ENCODE measurements around the gene BCL7A.

BCL7A gene

DNA sequence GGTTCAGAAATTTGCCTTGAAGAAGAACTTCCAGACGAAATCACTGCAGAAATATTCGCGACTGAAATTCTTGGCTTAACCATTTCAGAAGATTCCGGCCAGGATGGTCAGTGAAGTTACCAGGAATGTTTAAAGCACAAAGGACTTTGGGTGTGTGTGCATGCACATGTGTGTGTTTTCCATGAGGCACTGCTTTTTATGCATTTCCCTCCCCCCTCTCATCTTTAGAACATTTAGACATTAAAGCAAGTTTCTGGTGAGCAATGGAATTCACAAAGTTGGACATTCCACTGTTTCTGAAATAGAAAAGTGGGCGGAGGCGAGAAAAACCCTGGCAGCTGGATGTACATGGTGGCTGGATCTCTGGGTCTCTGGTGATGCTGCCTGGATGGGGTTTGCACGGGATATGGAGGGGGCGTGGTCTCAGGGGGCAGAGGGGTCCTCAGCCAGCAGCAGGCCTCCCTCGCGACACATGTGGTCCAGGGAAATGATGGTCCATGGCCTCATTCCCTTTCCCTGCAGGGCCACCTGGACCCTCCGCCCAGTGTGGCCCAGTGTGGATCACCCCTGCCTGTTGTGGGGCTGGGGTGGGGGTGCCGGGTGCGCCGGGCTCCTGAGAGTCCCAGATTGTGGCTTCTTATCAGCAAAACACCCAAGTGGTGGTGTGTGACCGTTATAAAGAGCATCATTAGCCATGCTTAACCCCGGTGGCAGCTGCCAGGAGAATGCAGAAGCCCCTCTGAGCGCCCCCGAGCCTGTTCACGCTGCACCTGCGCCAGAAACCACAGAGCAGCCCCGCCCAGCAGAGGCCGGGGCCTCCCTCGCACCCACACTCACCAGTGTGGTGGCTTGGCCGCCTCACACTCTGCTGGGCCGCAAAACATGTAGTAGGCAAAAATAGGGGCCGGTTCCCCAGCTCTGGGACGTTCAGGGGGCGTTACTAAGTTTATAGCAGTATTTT lies 17.8 kb upstream of the BCL7A start:
- Histone ChIP-seq H3K27ac (ENCODE audit: low read depth, low read length) (peak overlapping the region; percentile 100), H3K4me2 (ENCODE audit: low read depth, low read length, poor library complexity, severe bottlenecking) (peak overlapping the region; percentile 64), H3K9ac (ENCODE audit: low read length) (peak overlapping the region; percentile 56)

GRCh38 chr12:122004633-122005071 lies 17.0 kb upstream of the BCL7A start:
- H3K4me2 ChIP-seq (ENCODE audit: low read depth, low read length, poor library complexity, severe bottlenecking) = peak overlapping the region; percentile 92
- no peak overlapping the region for H2AFZ ChIP-seq (ENCODE audit: low read depth, low read length, severe bottlenecking)
- no peaks in the 10 kb centered on the region for H3K9me3 ChIP-seq (ENCODE audit: insufficient read depth, low read length)
- H3K9me2 ChIP-seq (replicated peaks; ENCODE audit: insufficient read depth, low read length) = no peaks in the 10 kb centered on the region
- peak overlapping the region; percentile 80 for H3K9ac ChIP-seq (ENCODE audit: low read length)
- TF ChIP-seq EZH2phosphoT487 (conservative IDR thresholded peaks at IDR 0.05; ENCODE audit: low read length) (no peak), CTCF (IDR thresholded peaks at IDR 0.05; ENCODE audit: insufficient read depth, low read length, poor library complexity, severe bottlenecking) (no peak)
- no peaks in the 10 kb centered on the region for H3K27me3 ChIP-seq (ENCODE audit: low read length)
- H3F3A ChIP-seq (ENCODE audit: insufficient read depth) = peaks cover 89% of the 10 kb centered on the region
- peak overlapping the region; percentile 46 for H3K4me3 ChIP-seq (ENCODE audit: insufficient read depth, low read length, poor library complexity, severe bottlenecking)
- peaks cover 16% of the 10 kb centered on the region for H3K36me3 ChIP-seq (ENCODE audit: low read length)
- no peaks in the 10 kb centered on the region for H4K20me1 ChIP-seq (ENCODE audit: low read depth, low read length)
- H3K27ac ChIP-seq (ENCODE audit: low read depth, low read length) = peak overlapping the region; percentile 100
- H3K79me2 ChIP-seq (ENCODE audit: insufficient read depth, low read length) = peaks cover 27% of the 10 kb centered on the region

More for the DNA sequence above, 17.8 kb upstream of the BCL7A start:
- H3F3A ChIP-seq (ENCODE audit: insufficient read depth) = peaks cover 92% of the 10 kb centered on the region
- no peaks in the 10 kb centered on the region for H3K9me2 ChIP-seq (replicated peaks; ENCODE audit: insufficient read depth, low read length)
- H3K79me2 ChIP-seq (ENCODE audit: insufficient read depth, low read length) = peaks cover 34% of the 10 kb centered on the region
- no peaks in the 10 kb centered on the region for H3K9me3 ChIP-seq (ENCODE audit: insufficient read depth, low read length)
- peaks cover 23% of the 10 kb centered on the region for H3K36me3 ChIP-seq (ENCODE audit: low read length)
- peak overlapping the region; percentile 18 for H3K4me3 ChIP-seq (ENCODE audit: insufficient read depth, low read length, poor library complexity, severe bottlenecking)
- H3K27me3 ChIP-seq (ENCODE audit: low read length) = no peaks in the 10 kb centered on the region
- H4K20me1 ChIP-seq (ENCODE audit: low read depth, low read length) = no peaks in the 10 kb centered on the region
- TF ChIP-seq CTCF (IDR thresholded peaks at IDR 0.05; ENCODE audit: insufficient read depth, low read length, poor library complexity, severe bottlenecking) (no peak), EZH2phosphoT487 (conservative IDR thresholded peaks at IDR 0.05; ENCODE audit: low read length) (no peak)
- H2AFZ ChIP-seq (ENCODE audit: low read depth, low read length, severe bottlenecking) = no peak overlapping the region

- H3K27ac ChIP-seq (ENCODE audit: low read depth, low read length) = peak overlapping the region; percentile 100
- H3K4me3 ChIP-seq (ENCODE audit: insufficient read depth, low read length, poor library complexity, severe bottlenecking) = peak overlapping the region; percentile 46
- peak overlapping the region; percentile 80 for H3K9ac ChIP-seq (ENCODE audit: low read length)
Measured at GRCh38 chr12:122005252-122005776, 16.4 kb upstream of the BCL7A start.

More at GRCh38 chr12:122005252-122005776, 16.4 kb upstream of the BCL7A start:
- Histone ChIP-seq H3K36me3 (ENCODE audit: low read length) (peaks cover 15% of the 10 kb centered on the region), H3K79me2 (ENCODE audit: insufficient read depth, low read length) (peaks cover 23% of the 10 kb centered on the region), H3F3A (ENCODE audit: insufficient read depth) (peaks cover 89% of the 10 kb centered on the region), H3K9me2 (replicated peaks; ENCODE audit: insufficient read depth, low read length) (no peaks in the 10 kb centered on the region), H3K27me3 (ENCODE audit: low read length) (no peaks in the 10 kb centered on the region), H4K20me1 (ENCODE audit: low read depth, low read length) (no peaks in the 10 kb centered on the region), H3K4me2 (ENCODE audit: low read depth, low read length, poor library complexity, severe bottlenecking) (peak overlapping the region; percentile 92), H3K9me3 (ENCODE audit: insufficient read depth, low read length) (no peaks in the 10 kb centered on the region), H2AFZ (ENCODE audit: low read depth, low read length, severe bottlenecking) (no peak overlapping the region)
- TF ChIP-seq CTCF (IDR thresholded peaks at IDR 0.05; ENCODE audit: insufficient read depth, low read length, poor library complexity, severe bottlenecking) (no peak), EZH2phosphoT487 (conservative IDR thresholded peaks at IDR 0.05; ENCODE audit: low read length) (no peak)

Measured in SU-DHL-6 (cell line).